Measurements from ENCODE around the gene CCNB2. TPM values are rescaled to one million over a fixed set of nuclear protein-coding genes. Genes with fewer than 3 reads are reported as not detected.
A peak's percentile ranks its signal among the peaks of the same experiment; 100 is the strongest.

The CCNB2 gene
- total and polyA plus RNA-seq, 9 of the 15 experiments (the other 6 are each of a cell fraction or from before 2014, with no cell fraction given) = 84.8 to 266 (median 124) TPM

- peaks cover 3% of the 10 kb centered on the region for H3K9me1 ChIP-seq (ENCODE audit: control insufficient read depth, insufficient read depth, low read length)
- peak; percentile 35 for FAIRE-seq
- TF ChIP-seq, protein P1, sequence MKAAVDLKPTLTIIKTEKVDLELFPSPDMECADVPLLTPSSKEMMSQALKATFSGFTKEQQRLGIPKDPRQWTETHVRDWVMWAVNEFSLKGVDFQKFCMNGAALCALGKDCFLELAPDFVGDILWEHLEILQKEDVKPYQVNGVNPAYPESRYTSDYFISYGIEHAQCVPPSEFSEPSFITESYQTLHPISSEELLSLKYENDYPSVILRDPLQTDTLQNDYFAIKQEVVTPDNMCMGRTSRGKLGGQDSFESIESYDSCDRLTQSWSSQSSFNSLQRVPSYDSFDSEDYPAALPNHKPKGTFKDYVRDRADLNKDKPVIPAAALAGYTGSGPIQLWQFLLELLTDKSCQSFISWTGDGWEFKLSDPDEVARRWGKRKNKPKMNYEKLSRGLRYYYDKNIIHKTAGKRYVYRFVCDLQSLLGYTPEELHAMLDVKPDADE (conservative IDR thresholded peaks at IDR 0.05; ENCODE audit: control insufficient read depth, low read depth, low read length) = no peak
- no peak for TF ChIP-seq CBFB (CRISPR knock-in tag; IDR thresholded peaks at IDR 0.05)
- TF ChIP-seq ZNF512 (tag; IDR thresholded peaks at IDR 0.05) = no peak
- TF ChIP-seq HSF4 (CRISPR knock-in tag; IDR thresholded peaks at IDR 0.05; ENCODE audit: borderline replicate concordance) = no peak
- TF ChIP-seq E4F1 (CRISPR knock-in tag; IDR thresholded peaks at IDR 0.05; ENCODE audit: borderline replicate concordance) = no peak
- no peak for TF ChIP-seq NEUROD1 (IDR thresholded peaks at IDR 0.05; ENCODE audit: borderline replicate concordance, low read depth, low read length, partially characterized antibody)
- no peak for TF ChIP-seq THRB (CRISPR knock-in tag; conservative IDR thresholded peaks at IDR 0.05)
- TF ChIP-seq EWSR1 (IDR thresholded peaks at IDR 0.05; ENCODE audit: borderline replicate concordance, low read depth, partially characterized antibody) = no peak
- no peak for TF ChIP-seq KLF10 (CRISPR knock-in tag; IDR thresholded peaks at IDR 0.05)
- TF ChIP-seq ZNF778 (CRISPR knock-in tag; IDR thresholded peaks at IDR 0.05) = no peak
- no peak for TF ChIP-seq POLR2G (IDR thresholded peaks at IDR 0.05; ENCODE audit: low read depth, low read length)
- TF ChIP-seq NFXL1 (CRISPR knock-in tag; IDR thresholded peaks at IDR 0.05) = no peak
- TF ChIP-seq SMAD1 (IDR thresholded peaks at IDR 0.05; ENCODE audit: low read depth, low read length, partially characterized antibody) = no peak
- TF ChIP-seq, protein P2, sequence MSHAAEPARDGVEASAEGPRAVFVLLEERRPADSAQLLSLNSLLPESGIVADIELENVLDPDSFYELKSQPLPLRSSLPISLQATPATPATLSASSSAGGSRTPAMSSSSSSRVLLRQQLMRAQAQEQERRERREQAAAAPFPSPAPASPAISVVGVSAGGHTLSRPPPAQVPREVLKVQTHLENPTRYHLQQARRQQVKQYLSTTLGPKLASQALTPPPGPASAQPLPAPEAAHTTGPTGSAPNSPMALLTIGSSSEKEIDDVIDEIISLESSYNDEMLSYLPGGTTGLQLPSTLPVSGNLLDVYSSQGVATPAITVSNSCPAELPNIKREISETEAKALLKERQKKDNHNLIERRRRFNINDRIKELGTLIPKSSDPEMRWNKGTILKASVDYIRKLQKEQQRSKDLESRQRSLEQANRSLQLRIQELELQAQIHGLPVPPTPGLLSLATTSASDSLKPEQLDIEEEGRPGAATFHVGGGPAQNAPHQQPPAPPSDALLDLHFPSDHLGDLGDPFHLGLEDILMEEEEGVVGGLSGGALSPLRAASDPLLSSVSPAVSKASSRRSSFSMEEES (CRISPR knock-in tag; IDR thresholded peaks at IDR 0.05) = no peak
- H4K20me1 ChIP-seq (replicated peaks; ENCODE audit: control insufficient read depth, insufficient read depth, low read length) = no peaks in the 10 kb centered on the region
- no peak overlapping the region for H3K4me3 ChIP-seq
- H3K36me3 ChIP-seq (ENCODE audit: control insufficient read depth, insufficient read depth, low read length) = peaks cover 55% of the 10 kb centered on the region
- BruUV-seq (replicated peaks) = no TSS peak
- intact Hi-C loops (cut with micrococcal nuclease) = no loop called here
- in situ Hi-C loops (cut with MboI) = no loop called here
- H3K4me1 ChIP-seq (replicated peaks in 1 of 2; ENCODE audit: control insufficient read depth in 2 of 2, insufficient read depth in 2 of 2, low read length in 2 of 2) = peaks cover 0 to 3% of the 10 kb centered on the region in 2 experiments; a peak in 1 of 5 replicates
- no peak for DNase-seq (ENCODE audit: extremely low read depth in 1 of 4, low spot score in 3 of 4)
- CTCF ChIA-PET (ENCODE audit: low intra/inter-chr PET ratio) = interaction anchor here (0.6 to 2.0 kb wide), 4 partner anchors 38 to 910 kb away, joined by 3 to 17 read pairs (median 4); no protein-coding TSS in a partner anchor
- WGBS (ENCODE audit: insufficient coverage, low coverage, missing lambda C conversion rate) = 60% methylated on average over 2 of the region's 2 CpGs
- no peak overlapping the region for H3K27ac ChIP-seq (ENCODE audit: extremely low read depth, low read depth, low read length)
- no peaks in the 10 kb centered on the region for H3K79me2 ChIP-seq (ENCODE audit: control insufficient read depth, insufficient read depth, low read length)
- ATAC-seq = no peak
- H3K9me3 ChIP-seq (replicated peaks; ENCODE audit: control insufficient read depth, insufficient read depth, low read depth, low read length) = no peaks in the 10 kb centered on the region
- 0 out of 2 replicates have a peak overlapping the region, but pooled peaks have one; percentile 37 for H2AFZ ChIP-seq (ENCODE audit: low read depth, low read length)
- POLR2A ChIA-PET = interaction anchor here (0.5 to 1.2 kb wide), 2 partner anchors 14 to 61 kb away, joined by 3 read pairs; no protein-coding TSS in a partner anchor
- no peaks in the 10 kb centered on the region for H3K27me3 ChIP-seq (ENCODE audit: control insufficient read depth in 2 of 2, insufficient read depth in 2 of 2, low read length in 2 of 2)
- no peak overlapping the region for H3K9ac ChIP-seq (ENCODE audit: insufficient read depth in 1 of 2, low read depth in 2 of 2, low read length in 2 of 2)
- H3K4me2 ChIP-seq (ENCODE audit: insufficient read depth, low read length) = no peak overlapping the region
Observed at GRCh38 chr15:59137566-59137965, 32.6 kb downstream of the CCNB2 start.
